ENCODE data around the gene CARD10. TPM values are rescaled to one million over a fixed set of nuclear protein-coding genes. Genes with fewer than 3 reads are reported as not detected.

CARD10 gene
- total and polyA plus RNA-seq, 2 of the 13 experiments (the other 11 are each of a cell fraction or from before 2014, with no cell fraction given) = 35.2 to 55.8 TPM

DNA sequence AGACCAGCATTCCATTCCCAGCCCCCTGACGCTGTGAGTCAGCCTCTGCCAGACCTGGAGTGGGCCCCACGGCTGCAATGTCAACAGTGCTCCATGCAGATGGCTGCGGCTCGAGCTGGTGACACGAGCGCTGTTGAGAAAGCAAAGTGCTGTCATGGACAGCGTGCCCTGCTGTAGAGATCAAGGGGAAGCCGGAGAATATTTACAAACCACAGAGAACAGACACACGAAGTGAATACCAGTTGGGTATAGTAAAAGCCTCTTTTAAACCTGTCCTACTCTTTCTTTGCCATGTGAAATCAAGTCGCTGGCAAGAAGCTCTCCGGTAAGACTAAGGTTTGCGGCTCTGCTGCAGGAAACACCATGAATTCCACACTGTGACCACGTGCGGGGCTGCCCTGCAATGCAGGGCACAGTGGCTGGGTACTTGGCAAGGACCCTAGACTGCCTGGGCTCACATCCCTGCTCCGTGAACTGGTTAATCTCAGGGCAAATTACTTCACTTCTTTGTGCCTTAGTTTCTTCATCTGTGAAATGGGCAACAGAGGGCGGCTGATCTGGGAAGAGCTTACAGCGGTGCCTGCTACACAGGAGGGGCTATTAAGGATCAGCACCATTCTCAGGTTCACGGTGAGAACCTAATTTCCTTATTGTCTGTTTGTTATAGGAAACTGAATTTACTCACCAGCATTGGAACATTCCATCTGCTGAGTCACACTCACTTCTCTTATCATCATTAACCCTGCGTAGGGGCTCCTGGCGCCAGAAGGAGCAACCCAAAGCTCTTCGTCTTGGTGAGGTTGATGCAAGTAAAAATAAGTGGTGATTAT is 64.1 kb downstream of the CARD10 start (continued):
- no peak for TF ChIP-seq ZNF598 (CRISPR knock-in tag; IDR thresholded peaks at IDR 0.05; ENCODE audit: borderline replicate concordance)
- TF ChIP-seq ZNF513 (CRISPR knock-in tag; conservative IDR thresholded peaks at IDR 0.05) = no peak
- TF ChIP-seq ZNF878 (CRISPR knock-in tag; IDR thresholded peaks at IDR 0.05) = no peak
- TF ChIP-seq IKZF4 (CRISPR knock-in tag; IDR thresholded peaks at IDR 0.05; ENCODE audit: borderline replicate concordance, low read depth, not compliant biosample characterization) = no peak
- TF ChIP-seq SRF (IDR thresholded peaks at IDR 0.05; ENCODE audit: low read depth, low read length) = no peak
- no peak for TF ChIP-seq GTF3A (CRISPR knock-in tag; conservative IDR thresholded peaks at IDR 0.05)
- TF ChIP-seq, protein P1, sequence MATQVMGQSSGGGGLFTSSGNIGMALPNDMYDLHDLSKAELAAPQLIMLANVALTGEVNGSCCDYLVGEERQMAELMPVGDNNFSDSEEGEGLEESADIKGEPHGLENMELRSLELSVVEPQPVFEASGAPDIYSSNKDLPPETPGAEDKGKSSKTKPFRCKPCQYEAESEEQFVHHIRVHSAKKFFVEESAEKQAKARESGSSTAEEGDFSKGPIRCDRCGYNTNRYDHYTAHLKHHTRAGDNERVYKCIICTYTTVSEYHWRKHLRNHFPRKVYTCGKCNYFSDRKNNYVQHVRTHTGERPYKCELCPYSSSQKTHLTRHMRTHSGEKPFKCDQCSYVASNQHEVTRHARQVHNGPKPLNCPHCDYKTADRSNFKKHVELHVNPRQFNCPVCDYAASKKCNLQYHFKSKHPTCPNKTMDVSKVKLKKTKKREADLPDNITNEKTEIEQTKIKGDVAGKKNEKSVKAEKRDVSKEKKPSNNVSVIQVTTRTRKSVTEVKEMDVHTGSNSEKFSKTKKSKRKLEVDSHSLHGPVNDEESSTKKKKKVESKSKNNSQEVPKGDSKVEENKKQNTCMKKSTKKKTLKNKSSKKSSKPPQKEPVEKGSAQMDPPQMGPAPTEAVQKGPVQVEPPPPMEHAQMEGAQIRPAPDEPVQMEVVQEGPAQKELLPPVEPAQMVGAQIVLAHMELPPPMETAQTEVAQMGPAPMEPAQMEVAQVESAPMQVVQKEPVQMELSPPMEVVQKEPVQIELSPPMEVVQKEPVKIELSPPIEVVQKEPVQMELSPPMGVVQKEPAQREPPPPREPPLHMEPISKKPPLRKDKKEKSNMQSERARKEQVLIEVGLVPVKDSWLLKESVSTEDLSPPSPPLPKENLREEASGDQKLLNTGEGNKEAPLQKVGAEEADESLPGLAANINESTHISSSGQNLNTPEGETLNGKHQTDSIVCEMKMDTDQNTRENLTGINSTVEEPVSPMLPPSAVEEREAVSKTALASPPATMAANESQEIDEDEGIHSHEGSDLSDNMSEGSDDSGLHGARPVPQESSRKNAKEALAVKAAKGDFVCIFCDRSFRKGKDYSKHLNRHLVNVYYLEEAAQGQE (IDR thresholded peaks at IDR 0.05; ENCODE audit: borderline replicate concordance in 1 of 2, low read depth in 1 of 2, low read length in 2 of 2) = peak in 1 of 2 experiments; percentile 55; a peak in 1 of 4 replicates
- TF ChIP-seq POLR2AphosphoS2 (IDR thresholded peaks at IDR 0.05; ENCODE audit: low read depth, low read length) = no peak
- TF ChIP-seq, protein P2, sequence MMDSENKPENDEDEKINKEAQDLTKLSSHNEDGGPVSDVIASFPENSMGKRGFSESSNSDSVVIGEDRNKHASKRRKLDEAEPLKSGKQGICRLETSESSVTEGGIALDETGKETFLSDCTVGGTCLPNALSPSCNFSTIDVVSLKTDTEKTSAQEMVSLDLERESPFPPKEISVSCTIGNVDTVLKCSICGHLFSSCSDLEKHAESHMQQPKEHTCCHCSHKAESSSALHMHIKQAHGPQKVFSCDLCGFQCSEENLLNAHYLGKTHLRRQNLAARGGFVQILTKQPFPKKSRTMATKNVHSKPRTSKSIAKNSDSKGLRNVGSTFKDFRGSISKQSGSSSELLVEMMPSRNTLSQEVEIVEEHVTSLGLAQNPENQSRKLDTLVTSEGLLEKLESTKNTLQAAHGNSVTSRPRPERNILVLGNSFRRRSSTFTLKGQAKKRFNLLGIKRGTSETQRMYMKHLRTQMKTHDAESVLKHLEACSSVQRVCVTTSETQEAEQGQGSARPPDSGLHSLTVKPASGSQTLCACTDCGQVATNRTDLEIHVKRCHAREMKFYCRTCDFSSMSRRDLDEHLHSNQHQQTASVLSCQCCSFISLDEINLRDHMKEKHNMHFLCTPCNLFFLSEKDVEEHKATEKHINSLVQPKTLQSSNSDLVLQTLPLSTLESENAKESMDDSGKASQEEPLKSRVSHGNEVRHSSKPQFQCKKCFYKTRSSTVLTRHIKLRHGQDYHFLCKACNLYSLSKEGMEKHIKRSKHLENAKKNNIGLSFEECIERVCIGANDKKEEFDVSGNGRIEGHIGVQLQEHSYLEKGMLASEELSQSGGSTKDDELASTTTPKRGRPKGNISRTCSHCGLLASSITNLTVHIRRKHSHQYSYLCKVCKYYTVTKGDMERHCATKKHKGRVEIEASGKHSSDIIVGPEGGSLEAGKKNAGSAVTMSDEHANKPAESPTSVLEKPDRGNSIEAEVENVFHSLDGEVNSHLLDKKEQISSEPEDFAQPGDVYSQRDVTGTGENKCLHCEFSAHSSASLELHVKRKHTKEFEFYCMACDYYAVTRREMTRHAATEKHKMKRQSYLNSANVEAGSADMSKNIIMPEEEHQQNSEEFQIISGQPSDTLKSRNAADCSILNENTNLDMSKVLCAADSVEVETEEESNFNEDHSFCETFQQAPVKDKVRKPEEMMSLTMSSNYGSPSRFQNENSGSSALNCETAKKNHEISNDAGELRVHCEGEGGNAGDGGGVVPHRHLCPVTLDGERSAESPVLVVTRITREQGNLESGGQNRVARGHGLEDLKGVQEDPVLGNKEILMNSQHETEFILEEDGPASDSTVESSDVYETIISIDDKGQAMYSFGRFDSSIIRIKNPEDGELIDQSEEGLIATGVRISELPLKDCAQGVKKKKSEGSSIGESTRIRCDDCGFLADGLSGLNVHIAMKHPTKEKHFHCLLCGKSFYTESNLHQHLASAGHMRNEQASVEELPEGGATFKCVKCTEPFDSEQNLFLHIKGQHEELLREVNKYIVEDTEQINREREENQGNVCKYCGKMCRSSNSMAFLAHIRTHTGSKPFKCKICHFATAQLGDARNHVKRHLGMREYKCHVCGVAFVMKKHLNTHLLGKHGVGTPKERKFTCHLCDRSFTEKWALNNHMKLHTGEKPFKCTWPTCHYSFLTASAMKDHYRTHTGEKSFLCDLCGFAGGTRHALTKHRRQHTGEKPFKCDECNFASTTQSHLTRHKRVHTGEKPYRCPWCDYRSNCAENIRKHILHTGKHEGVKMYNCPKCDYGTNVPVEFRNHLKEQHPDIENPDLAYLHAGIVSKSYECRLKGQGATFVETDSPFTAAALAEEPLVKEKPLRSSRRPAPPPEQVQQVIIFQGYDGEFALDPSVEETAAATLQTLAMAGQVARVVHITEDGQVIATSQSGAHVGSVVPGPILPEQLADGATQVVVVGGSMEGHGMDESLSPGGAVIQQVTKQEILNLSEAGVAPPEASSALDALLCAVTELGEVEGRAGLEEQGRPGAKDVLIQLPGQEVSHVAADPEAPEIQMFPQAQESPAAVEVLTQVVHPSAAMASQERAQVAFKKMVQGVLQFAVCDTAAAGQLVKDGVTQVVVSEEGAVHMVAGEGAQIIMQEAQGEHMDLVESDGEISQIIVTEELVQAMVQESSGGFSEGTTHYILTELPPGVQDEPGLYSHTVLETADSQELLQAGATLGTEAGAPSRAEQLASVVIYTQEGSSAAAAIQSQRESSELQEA (CRISPR knock-in tag; IDR thresholded peaks at IDR 0.05; ENCODE audit: not compliant biosample characterization) = no peak
- peak; percentile 91; the same call in 1 of the 3 replicates for TF ChIP-seq MXI1 (IDR thresholded peaks at IDR 0.05; ENCODE audit: borderline replicate concordance, low read depth, low read length)
- TF ChIP-seq ZFY (CRISPR knock-in tag; IDR thresholded peaks at IDR 0.05) = no peak
- TF ChIP-seq PRMT3 (CRISPR knock-in tag; IDR thresholded peaks at IDR 0.05; ENCODE audit: borderline replicate concordance, low read depth) = no peak
- peak; percentile 93 for TF ChIP-seq ZNF7 (CRISPR knock-in tag; IDR thresholded peaks at IDR 0.05)
- no peak for TF ChIP-seq RORA (CRISPR knock-in tag; IDR thresholded peaks at IDR 0.05)
- peak; percentile 96 for TF ChIP-seq FOXA3 (CRISPR knock-in tag; IDR thresholded peaks at IDR 0.05)

All from HepG2 (cell line).